Epithelial cell of proximal tubule (primary cell): ENCODE results near the gene ZNF548. TPM values are rescaled to one million over a fixed set of nuclear protein-coding genes. Genes with fewer than 3 reads are reported as not detected.

Experiments used
- DNase-seq: peaks from one replicate; pipeline ENCODE4 v3.0.0-alpha.2; 2011; ENCODE audit warnings: low read depth
- H3K4me3 ChIP-seq: 2 replicates; pipeline ENCODE4 v1.5.1; 2011; ENCODE audit warnings: low read depth, mild to moderate bottlenecking, low read length
- CTCF ChIP-seq: conservative IDR thresholded peaks from 2 replicates; pipeline ENCODE4 v1.5.1; 2012; ENCODE audit warnings: low read depth, mild to moderate bottlenecking, low read length
- total RNA-seq: library from RNA; depleted of rRNA; stranded (reverse); fragments of >200 nt; gene quantifications from 2 replicates; pipeline ENCODE4 v1.2.3, GENCODE V29; 2015

The ZNF548 gene
- total RNA-seq, 1 donor from 2014 or later: 6.1 TPM

GRCh38 chr19:57443121-57443696 is 53.6 kb downstream of the ZNF548 start:
- no peak overlapping the region for H3K4me3 ChIP-seq
- DNase-seq: no peak
- TF ChIP-seq CTCF: no peak

- H3K4me3 ChIP-seq: no peak overlapping the region
- TF ChIP-seq CTCF: no peak
- no peak for DNase-seq
Observed at GRCh38 chr19:57452307-57452706, 62.7 kb downstream of the ZNF548 start.

Other genes with a start within 250 kb of the ZNF548 start
- not detected in 2 replicates for gene ZIM3, start 244.7 kb upstream of the ZNF548 start, total RNA-seq
- gene DUXA, start 222.4 kb upstream of the ZNF548 start, total RNA-seq: not detected in 2 replicates
- 9.6 and 9.8 TPM in 2 replicates for gene ZNF264, start 198.4 kb upstream of the ZNF548 start, total RNA-seq
- 1.2 and 2.7 TPM in 2 replicates for gene AURKC, start 158.8 kb upstream of the ZNF548 start, total RNA-seq
- 4.3 and 7.8 TPM in 2 replicates for gene ZNF805, start 149.2 kb upstream of the ZNF548 start, total RNA-seq
- 17.0 and 30.3 TPM in 2 replicates for gene ZNF460, start 109.4 kb upstream of the ZNF548 start, total RNA-seq
- gene ZNF543, start 69.4 kb upstream of the ZNF548 start, total RNA-seq: 4.2 and 5.7 TPM in 2 replicates
- 2.7 and 5.8 TPM in 2 replicates for gene ZNF304, start 38.6 kb upstream of the ZNF548 start, total RNA-seq
- gene TRAPPC2B, start 26.3 kb upstream of the ZNF548 start, total RNA-seq: 14.8 and 36.2 TPM in 2 replicates
- gene ZNF547, start 26.3 kb upstream of the ZNF548 start, total RNA-seq: 1.3 and 3.4 TPM in 2 replicates
- gene ZNF17, start 21.3 kb downstream of the ZNF548 start, total RNA-seq: 2.5 and 4.6 TPM in 2 replicates
- gene ZNF749, start 45.5 kb downstream of the ZNF548 start, total RNA-seq: 8.6 and 16.3 TPM in 2 replicates
- gene VN1R1, start 67.3 kb downstream of the ZNF548 start, total RNA-seq: 0.07 TPM in 1 of 2 replicates, not detected in the other
- gene ZNF772, start 87.7 kb downstream of the ZNF548 start, total RNA-seq: 6.1 and 6.2 TPM in 2 replicates
- 2.5 and 3.8 TPM in 2 replicates for gene ZNF419, start 97.9 kb downstream of the ZNF548 start, total RNA-seq
- 4.6 and 5.4 TPM in 2 replicates for gene ZNF773, start 110.1 kb downstream of the ZNF548 start, total RNA-seq
- 1.7 and 2.4 TPM in 2 replicates for gene ZNF549, start 137.5 kb downstream of the ZNF548 start, total RNA-seq
- 1.8 and 4.6 TPM in 2 replicates for gene ZNF550, start 170.0 kb downstream of the ZNF548 start, total RNA-seq
- 2.0 and 3.8 TPM in 2 replicates for gene ZNF416, start 189.1 kb downstream of the ZNF548 start, total RNA-seq
- 3.6 and 4.8 TPM in 2 replicates for gene ZIK1, start 194.3 kb downstream of the ZNF548 start, total RNA-seq
- 5.4 and 10.3 TPM in 2 replicates for gene ZNF530, start 210.0 kb downstream of the ZNF548 start, total RNA-seq
- 11.9 and 16.8 TPM in 2 replicates for gene ZNF134, start 224.4 kb downstream of the ZNF548 start, total RNA-seq
- gene ZNF211, start 243.3 kb downstream of the ZNF548 start, total RNA-seq: 2.7 and 6.6 TPM in 2 replicates